GM23338 (cell line): ENCODE measurements around the gene PHOSPHO1. TPM values are rescaled to one million over a fixed set of nuclear protein-coding genes. Genes with fewer than 3 reads are reported as not detected.
"Not testable (repeated sequence)": the region's sequence is repeated elsewhere in the genome, so short reads cannot be mapped to it uniquely, and the experiment has no call there.

Source experiments
- ATAC-seq: fragments of 200-7000 bp; cut with Tn5 transposase; 3 replicates; pipeline ENCODE4 v1.9.1; 2020
- DNase-seq: peaks from one replicate; pipeline ENCODE4 v3.0.0-alpha.2; 2015; ENCODE audit warnings: low spot score
- H2AFZ ChIP-seq: fragments of 200-600 bp; sonication (generic); 2 replicates; pipeline ENCODE4 v1.8.0; 2016; ENCODE audit warnings: antibody characterized with exemption, mild to moderate bottlenecking, moderate library complexity
- H3F3A ChIP-seq: fragments of 200-600 bp; sonication (generic); replicated peaks from 2 replicates; pipeline ENCODE4 v1.8.0; 2017; ENCODE audit warnings: antibody characterized with exemption, mixed run types, low read depth
- H3K27ac ChIP-seq: fragments of 200-600 bp; sonication (generic); 2 replicates; pipeline ENCODE4 v1.6.1; 2016; ENCODE audit warnings: low read depth
- H3K27me3 ChIP-seq: fragments of 200-600 bp; sonication (generic); 2 replicates; pipeline ENCODE4 v1.8.0; 2016; ENCODE audit warnings: mild to moderate bottlenecking, mixed run types, moderate library complexity; ENCODE audit not compliant: insufficient read depth
- H3K36me3 ChIP-seq: fragments of 200-600 bp; sonication (generic); 2 replicates; pipeline ENCODE4 v1.8.0; 2016; ENCODE audit warnings: mild to moderate bottlenecking; ENCODE audit not compliant: insufficient read depth
- H3K4me1 ChIP-seq: fragments of 200-600 bp; sonication (generic); 2 replicates; pipeline ENCODE4 v1.8.0; 2016; ENCODE audit warnings: mild to moderate bottlenecking, moderate library complexity; ENCODE audit not compliant: insufficient read depth
- H3K4me2 ChIP-seq: fragments of 200-600 bp; sonication (generic); 2 replicates; pipeline ENCODE4 v1.7.1; 2017; ENCODE audit warnings: mixed run types
- H3K4me3 ChIP-seq: fragments of 200-600 bp; sonication (generic); 2 replicates; pipeline ENCODE4 v1.6.1; 2016; ENCODE audit warnings: mixed run types
- H3K79me2 ChIP-seq: fragments of 200-600 bp; sonication (generic); replicated peaks from 2 replicates; pipeline ENCODE4 v1.8.0; 2017; ENCODE audit warnings: mild to moderate bottlenecking; ENCODE audit not compliant: insufficient read depth
- H3K9me2 ChIP-seq: fragments of 200-600 bp; sonication (generic); 2 replicates; pipeline ENCODE4 v1.8.0; 2017; ENCODE audit not compliant: insufficient read depth
- H4K20me1 ChIP-seq: fragments of 200-600 bp; sonication (generic); replicated peaks from 2 replicates; pipeline ENCODE4 v1.8.0; 2017; ENCODE audit warnings: mild to moderate bottlenecking; ENCODE audit not compliant: insufficient read depth
- H3K27ac Mint-ChIP-seq: 2 replicates; pipeline ENCODE4 v1.8.0; 2020; ENCODE audit warnings: inconsistent platforms, mild to moderate bottlenecking, moderate library complexity, mixed read lengths
- H3K27me3 Mint-ChIP-seq: 3 replicates; pipeline ENCODE4 v1.8.0; 2022; ENCODE audit warnings: low read depth, mild to moderate bottlenecking, moderate library complexity, mixed read lengths, inconsistent platforms; ENCODE audit not compliant: insufficient read depth, poor library complexity
- H3K36me3 Mint-ChIP-seq: 3 replicates; pipeline ENCODE4 v1.8.0; 2021; ENCODE audit warnings: low read depth, mild to moderate bottlenecking, inconsistent platforms, moderate library complexity, mixed read lengths
- H3K4me1 Mint-ChIP-seq: 3 replicates; pipeline ENCODE4 v1.8.0; 2020; ENCODE audit warnings: mild to moderate bottlenecking, inconsistent platforms, mixed read lengths
- H3K4me3 Mint-ChIP-seq: 3 replicates; pipeline ENCODE4 v1.8.0; 2021; ENCODE audit warnings: moderate library complexity, mild to moderate bottlenecking, inconsistent platforms, mixed read lengths
- H3K9me3 Mint-ChIP-seq: 3 replicates; pipeline ENCODE4 v1.8.0; 2020; ENCODE audit warnings: moderate library complexity, mild to moderate bottlenecking, inconsistent platforms, mixed read lengths
- CREB1 ChIP-seq: fragments of 250-450 bp; sonication (Bioruptor Pico); IDR thresholded peaks from 2 replicates; pipeline ENCODE4 v1.5.0; 2020; ENCODE audit warnings: low read depth, mild to moderate bottlenecking, moderate library complexity
- CTCF ChIP-seq, 2 experiments: fragments of 200-600 bp in 1 of 2; sonication (generic) in 1 of 2; conservative IDR thresholded peaks; 2 replicates each; pipeline versions ENCODE4 v1.5.1 to v1.6.1; 2016 to 2017; ENCODE audit warnings: antibody characterized with exemption in 2 of 2, low read depth in 2 of 2, mild to moderate bottlenecking in 2 of 2, moderate library complexity in 1 of 2
- JUNB ChIP-seq: IDR thresholded peaks from one replicate; pipeline ENCODE4 v1.6.1; 2016; ENCODE audit warnings: antibody characterized with exemption; ENCODE audit not compliant: unreplicated experiment
- NANOG ChIP-seq: IDR thresholded peaks from 2 replicates; pipeline ENCODE4 v1.6.1; 2016; ENCODE audit warnings: antibody characterized with exemption, borderline replicate concordance
- POLR2AphosphoS5 ChIP-seq: IDR thresholded peaks from 2 replicates; pipeline ENCODE4 v1.6.1; 2016; ENCODE audit warnings: antibody characterized with exemption, low read depth
- STAT1 ChIP-seq: IDR thresholded peaks from one replicate; pipeline ENCODE4 v1.6.1; 2016; ENCODE audit warnings: antibody characterized with exemption; ENCODE audit not compliant: unreplicated experiment
- ZNF331 ChIP-seq: fragments of 250-450 bp; sonication (Bioruptor Pico); IDR thresholded peaks from 2 replicates; pipeline ENCODE4 v1.5.0; 2020; ENCODE audit warnings: low read depth, mild to moderate bottlenecking, moderate library complexity
- long read RNA-seq: library from polyadenylated mRNA; unstranded; transcript quantifications from one replicate; pipeline ENCODE4 v2.0.0, GENCODE V29; 2020; ENCODE audit not compliant: unreplicated experiment
- polyA plus RNA-seq: library from polyadenylated mRNA; unstranded; fragments of >200 nt; fragmentation: Nextera tagmentation; extraction: Ambion mirVana; gene quantifications from 2 replicates; pipeline ENCODE4 v1.2.1, GENCODE V29; 2016
- total RNA-seq: library from RNA; depleted of rRNA; stranded (reverse); fragments of >200 nt; shearing (Covaris generic); gene quantifications from 2 replicates; pipeline ENCODE4 v1.2.3, GENCODE V29; 2014; rRNA removed

The PHOSPHO1 gene
- total RNA-seq (2.2 and 2.4 TPM in 2 replicates), polyA plus RNA-seq (0.38 and 0.71 TPM in 2 replicates)
- long read RNA-seq, partial matches to known transcripts = 0 of 1 reads
- long read RNA-seq, other reads (novel, unspliced or antisense) = 0 of 1 reads

- ATAC-seq (peak; percentile 87), DNase-seq (peak; percentile 93)
- Mint-ChIP-seq H3K36me3 (no peaks in the 10 kb centered on the region; the same call in 2 of the 3 replicates), H3K9me3 (no peaks in the 10 kb centered on the region), H3K4me3 (peak within 1 kb of the TSS; percentile 70), H3K27me3 (peaks cover 54% of the 10 kb centered on the region), H3K4me1 (peaks cover 22% of the 10 kb centered on the region), H3K27ac (no peak within 1 kb of the TSS)
- Histone ChIP-seq H3K36me3 (no peaks in the 10 kb centered on the region), H4K20me1 (no peaks in the 10 kb centered on the region), H3K27ac (no peak within 1 kb of the TSS), H2AFZ (peak within 1 kb of the TSS; percentile 98), H3K27me3 (peaks cover 58% of the 10 kb centered on the region), H3K4me1 (peaks cover 14% of the 10 kb centered on the region; the same call in 1 of the 2 replicates), H3K4me2 (peak within 1 kb of the TSS; percentile 96), H3K9me2 (no peaks in the 10 kb centered on the region), H3K4me3 (peak within 1 kb of the TSS; percentile 91), H3F3A (peaks cover 4% of the 10 kb centered on the region; the same call in 1 of the 2 replicates), H3K79me2 (no peaks in the 10 kb centered on the region)
- TF ChIP-seq JUNB = no peak
- peak; percentile 87 for TF ChIP-seq CREB1 (CRISPR knock-in tag)
- peak; percentile 50; the same call in 1 of the 2 replicates for TF ChIP-seq POLR2AphosphoS5
These were observed at the start of gene PHOSPHO1 for GRCh38 chr17:49230636-49231562. TSS of gene PHOSPHO1 (minus strand) at chr17:49230787. CDS start at chr17:49226691, 4,096 bp downstream.

- TF ChIP-seq ZNF331 (CRISPR knock-in tag) (no peak), JUNB (no peak), CREB1 (CRISPR knock-in tag) (no peak), CTCF (conservative IDR thresholded peaks at IDR 0.05; ENCODE audit: low read depth in 2 of 2) (no peak), STAT1 (no peak), NANOG (no peak)
- no peak for DNase-seq
- H3K4me2 ChIP-seq = no peak overlapping the region
- Mint-ChIP-seq H3K4me1 (peaks cover 18% of the 10 kb centered on the region), H3K36me3 (no peaks in the 10 kb centered on the region), H3K4me3 (no peak overlapping the region), H3K9me3 (no peaks in the 10 kb centered on the region), H3K27ac (no peak overlapping the region), H3K27me3 (peaks cover 5% of the 10 kb centered on the region)
- no peaks in the 10 kb centered on the region for H3K36me3 ChIP-seq
- H3K79me2 ChIP-seq = no peaks in the 10 kb centered on the region
- no peak overlapping the region for H2AFZ ChIP-seq
- ATAC-seq = no peak
- no peaks in the 10 kb centered on the region for H3F3A ChIP-seq
- peaks cover 11% of the 10 kb centered on the region; the same call in 1 of the 2 replicates for H3K4me1 ChIP-seq
- no peak overlapping the region for H3K4me3 ChIP-seq
- H3K27ac ChIP-seq = no peak overlapping the region
- no peaks in the 10 kb centered on the region for H3K27me3 ChIP-seq
- H3K9me2 ChIP-seq = no peaks in the 10 kb centered on the region
- H4K20me1 ChIP-seq = no peaks in the 10 kb centered on the region
These were observed 49.5 kb upstream of the PHOSPHO1 start for GRCh38 chr17:49280061-49280460.

GRCh38 chr17:49279263-49280015, 48.9 kb upstream of the PHOSPHO1 start:
- H3K36me3 ChIP-seq, H3F3A ChIP-seq, H3K4me3 Mint-ChIP-seq, H3K27ac ChIP-seq, H3K9me2 ChIP-seq, H3K9me3 Mint-ChIP-seq, H3K4me2 ChIP-seq, ATAC-seq, H3K27me3 ChIP-seq, H3K4me3 ChIP-seq, H2AFZ ChIP-seq, H3K27me3 Mint-ChIP-seq, H3K79me2 ChIP-seq, DNase-seq, H3K36me3 Mint-ChIP-seq, H3K27ac Mint-ChIP-seq, H4K20me1 ChIP-seq: not testable (repeated sequence)
- H3K4me1 ChIP-seq = peaks cover 11% of the 10 kb centered on the region; the same call in 1 of the 2 replicates
- peaks cover 18% of the 10 kb centered on the region for H3K4me1 Mint-ChIP-seq
